ENCODE data around the gene AJAP1. TPM values are rescaled to one million over a fixed set of nuclear protein-coding genes. Genes with fewer than 3 reads are reported as not detected.
A peak's percentile ranks its signal among the peaks of the same experiment; 100 is the strongest.

Gene AJAP1
- total and polyA plus RNA-seq, 2 of the 8 experiments (the other 6 are each of a cell fraction or from before 2014, with no cell fraction given): 1.9 to 6.2 TPM

DNA sequence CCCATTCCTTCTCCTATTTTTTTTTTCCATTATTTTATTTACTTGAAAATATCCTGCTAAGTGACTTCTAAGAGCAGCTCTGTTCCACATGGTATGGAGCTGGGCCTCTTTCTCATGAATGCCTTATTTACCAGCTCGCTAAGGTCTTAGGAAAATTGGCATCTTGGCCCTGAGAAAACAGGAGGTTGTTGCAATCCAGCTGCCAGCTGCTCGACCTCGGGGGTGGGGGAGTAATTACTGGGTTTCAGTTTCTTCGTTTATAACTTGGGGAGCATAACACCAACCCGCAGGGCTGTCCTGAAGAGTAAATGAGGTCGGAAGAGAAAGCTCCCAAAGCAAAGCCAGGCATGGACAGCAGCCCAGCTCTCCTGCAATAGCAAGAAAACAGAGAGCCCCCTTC is 176.3 kb downstream of the AJAP1 start:
- Histone ChIP-seq H4K20me1 (replicated peaks in 1 of 2; ENCODE audit: control insufficient read depth in 1 of 2, insufficient read depth in 2 of 2, low read length in 2 of 2) (no peaks in the 10 kb centered on the region), H3K27me3 (replicated peaks in 1 of 4; ENCODE audit: control insufficient read depth in 3 of 4, extremely low read depth in 1 of 4, insufficient read depth in 3 of 4, low read length in 3 of 4) (no peaks in the 10 kb centered on the region), H2AFZ (ENCODE audit: low read length) (0 out of 2 replicates have a peak overlapping the region, but pooled peaks have one; percentile 15), H3K18ac (ENCODE audit: extremely low read depth, low read length) (no peak overlapping the region), H3K9ac (replicated peaks in 1 of 4; ENCODE audit: extremely low read depth in 1 of 4, low read depth in 3 of 4, low read length in 3 of 4) (no peak overlapping the region), H3K4me1 (replicated peaks in 1 of 4; ENCODE audit: control insufficient read depth in 3 of 4, insufficient read depth in 4 of 4, low read length in 3 of 4) (no peaks in the 10 kb centered on the region; a peak in 1 of 7 replicates), H2BK20ac (ENCODE audit: low read length) (no peak overlapping the region), H4K91ac (replicated peaks; ENCODE audit: insufficient read length, low read length) (no peak overlapping the region), H3K9me3 (ENCODE audit: insufficient read depth in 2 of 2, low read depth in 1 of 2, low read length in 1 of 2) (peaks cover 0 to 4% of the 10 kb centered on the region in 2 experiments; a peak in 1 of 4 replicates), H3K4me2 (ENCODE audit: insufficient read depth in 1 of 2, low read depth in 2 of 2, low read length in 2 of 2) (no peak overlapping the region), H2BK12ac (ENCODE audit: low read depth, low read length) (no peak overlapping the region), H3K14ac (ENCODE audit: insufficient read length) (no peak overlapping the region), H4K5ac (ENCODE audit: insufficient read length, low read depth, low read length) (no peak overlapping the region), H2BK5ac (ENCODE audit: low read depth, low read length) (no peak overlapping the region), H3K4ac (replicated peaks; ENCODE audit: insufficient read length, low read depth, low read length) (no peak overlapping the region), H2BK120ac (replicated peaks; ENCODE audit: low read depth, low read length) (no peak overlapping the region), H3K27ac (ENCODE audit: low read depth, low read length) (no peak overlapping the region), H3K56ac (replicated peaks; ENCODE audit: insufficient read length, low read depth, low read length) (no peak overlapping the region), H3K4me3 (ENCODE audit: extremely low read depth in 1 of 4, insufficient read depth in 2 of 4, low read depth in 3 of 4, low read length in 4 of 4) (no peak overlapping the region), H2AK5ac (ENCODE audit: low read depth, low read length) (no peak overlapping the region), H3K79me1 (ENCODE audit: low read depth, low read length) (no peaks in the 10 kb centered on the region), H3K23me2 (ENCODE audit: low read depth, low read length) (0 out of 2 replicates have a peak, but pooled peaks cover 4% of the 10 kb centered on the region), H3K36me3 (ENCODE audit: control insufficient read depth in 2 of 4, insufficient read depth in 4 of 4, low read length in 3 of 4) (no peaks in the 10 kb centered on the region), H3K79me2 (ENCODE audit: control insufficient read depth in 1 of 2, insufficient read depth in 2 of 2, low read length in 2 of 2) (no peaks in the 10 kb centered on the region), H4K8ac (ENCODE audit: extremely low read depth, insufficient read depth, low read length) (no peak overlapping the region), H2BK15ac (ENCODE audit: low read length) (no peak overlapping the region), H3K23ac (ENCODE audit: insufficient read length) (no peak overlapping the region)
- CTCF ChIA-PET (ENCODE audit: partially characterized antibody): no interaction called here
- POLR2A ChIA-PET (ENCODE audit: partially characterized antibody): no interaction called here
- FAIRE-seq: no peak
- DNase-seq (ENCODE audit: low read depth in 1 of 2, low spot score in 2 of 2): no peak
- WGBS, 2 experiments (ENCODE audit: extremely low coverage in 1 of 2, insufficient coverage in 1 of 2, insufficient read length in 1 of 2, insufficient replicate concordance in 2 of 2, low coverage in 1 of 2, low lambda C conversion rate in 2 of 2, missing lambda C conversion rate in 1 of 2): 79% methylated on average over 6 of the region's 6 CpGs; no CpG with 5 or more reads in 1 of the 2 experiments
- TF ChIP-seq SUZ12 (IDR thresholded peaks at IDR 0.05; ENCODE audit: low read length) (no peak), BACH1 (IDR thresholded peaks at IDR 0.05; ENCODE audit: low read length) (no peak)

Measured in H1 (cell line).